ENCODE results near the gene SGSH. TPM values are rescaled to one million over a fixed set of nuclear protein-coding genes. Genes with fewer than 3 reads are reported as not detected.

Gene SGSH
- total and polyA plus RNA-seq, 4 donors: 6.5 to 37.3 (median 23.0) TPM

DNA sequence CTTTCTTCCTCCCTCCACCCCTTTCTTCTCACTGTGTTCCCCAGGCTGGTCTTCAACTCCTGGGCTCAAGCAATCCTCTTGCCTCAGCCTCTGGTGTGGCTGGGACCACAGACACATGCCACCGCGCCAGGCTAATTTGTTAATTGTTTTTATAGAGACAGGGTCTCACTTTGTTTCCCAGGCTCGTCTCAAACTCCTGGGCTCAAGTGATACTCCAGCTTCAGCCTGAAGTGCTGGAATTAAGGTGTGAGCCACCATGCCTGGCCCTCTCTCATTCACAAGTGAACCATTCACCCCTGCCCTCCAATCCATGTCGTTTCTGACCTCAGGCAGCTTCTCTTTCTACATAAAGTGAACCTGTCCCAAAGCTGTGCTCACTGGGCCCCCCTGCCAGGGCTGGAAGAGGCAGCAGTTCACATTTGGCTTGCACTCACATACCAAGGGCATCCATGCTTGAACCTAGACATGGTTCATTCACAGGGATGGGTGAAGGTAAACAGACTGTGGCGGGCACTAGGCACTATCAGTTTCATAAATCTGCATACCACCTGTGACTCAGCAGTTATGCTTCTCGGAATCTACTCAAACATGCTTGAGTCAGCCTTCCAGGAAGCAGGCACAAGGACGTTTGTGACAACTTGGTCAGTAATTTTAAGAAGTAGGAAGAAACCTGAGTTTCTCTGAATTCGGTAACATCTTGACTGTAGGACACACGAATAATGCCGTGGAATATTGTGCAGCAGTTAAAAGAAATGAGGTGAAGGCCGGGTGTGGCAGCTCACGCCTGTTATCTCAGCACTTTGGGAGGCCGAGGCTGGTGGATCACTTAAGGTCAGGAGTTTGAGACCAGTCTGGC, 34.5 kb upstream of the SGSH start:
- Histone ChIP-seq H3K27me3 (ENCODE audit: control insufficient read depth, insufficient read depth, low read length) (no peaks in the 10 kb centered on the region), H3K36me3 (ENCODE audit: control insufficient read depth, insufficient read depth, low read length) (peaks cover 43% of the 10 kb centered on the region), H3K4me3 (ENCODE audit: low read depth, low read length) (no peak overlapping the region), H3K27ac (ENCODE audit: low read depth, low read length) (no peak overlapping the region), H3K9me3 (ENCODE audit: control insufficient read depth, insufficient read depth, low read length) (no peaks in the 10 kb centered on the region), H3K4me1 (ENCODE audit: control insufficient read depth, insufficient read depth, low read length) (peaks cover 1% of the 10 kb centered on the region)
- no peak for DNase-seq (ENCODE audit: low read depth in 4 of 6, low spot score in 6 of 6)
- WGBS (ENCODE audit: insufficient coverage): 86% methylated on average over 10 of the region's 13 CpGs

- H3K36me3 ChIP-seq (ENCODE audit: control insufficient read depth, insufficient read depth, low read length): peaks cover 51% of the 10 kb centered on the region
- WGBS (ENCODE audit: insufficient coverage): 88% methylated on average over 20 of the region's 21 CpGs
- no peak overlapping the region for H3K27ac ChIP-seq (ENCODE audit: low read depth, low read length)
- no peaks in the 10 kb centered on the region for H3K27me3 ChIP-seq (ENCODE audit: control insufficient read depth, insufficient read depth, low read length)
- no peak overlapping the region for H3K4me3 ChIP-seq (ENCODE audit: low read depth, low read length)
- H3K4me1 ChIP-seq (ENCODE audit: control insufficient read depth, insufficient read depth, low read length): no peaks in the 10 kb centered on the region
- no peak for DNase-seq (ENCODE audit: low read depth in 4 of 6, low spot score in 6 of 6)
- H3K9me3 ChIP-seq (ENCODE audit: control insufficient read depth, insufficient read depth, low read length): no peaks in the 10 kb centered on the region
Measured at GRCh38 chr17:80253631-80254395, 33.7 kb upstream of the SGSH start.

DNA sequence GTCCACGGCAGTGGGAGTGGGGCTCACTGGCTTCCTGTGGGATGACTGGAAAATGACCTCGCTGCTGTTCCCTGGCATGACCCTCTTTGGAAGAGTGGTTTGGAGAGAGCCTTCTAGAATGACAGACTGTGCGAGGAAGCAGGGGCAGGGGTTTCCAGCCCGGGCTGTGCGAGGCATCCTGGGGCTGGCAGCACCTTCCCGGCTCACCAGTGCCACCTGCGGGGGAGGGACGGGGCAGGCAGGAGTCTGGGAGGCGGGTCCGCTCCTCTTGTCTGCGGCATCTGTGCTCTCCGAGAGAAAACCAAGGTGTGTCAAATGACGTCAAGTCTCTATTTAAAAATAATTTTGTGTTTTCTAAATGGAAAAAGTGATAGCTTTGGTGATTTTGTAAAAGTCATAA, 32.7 kb upstream of the SGSH start:
- peaks cover 61% of the 10 kb centered on the region for H3K36me3 ChIP-seq (ENCODE audit: control insufficient read depth, insufficient read depth, low read length)
- H3K4me1 ChIP-seq (ENCODE audit: control insufficient read depth, insufficient read depth, low read length): no peaks in the 10 kb centered on the region
- H3K27me3 ChIP-seq (ENCODE audit: control insufficient read depth, insufficient read depth, low read length): no peaks in the 10 kb centered on the region
- no peak overlapping the region for H3K4me3 ChIP-seq (ENCODE audit: low read depth, low read length)
- peak in 1 of 6 donors; percentile 43 for DNase-seq (ENCODE audit: low read depth in 4 of 6, low spot score in 6 of 6)
- no peaks in the 10 kb centered on the region for H3K9me3 ChIP-seq (ENCODE audit: control insufficient read depth, insufficient read depth, low read length)
- no peak overlapping the region for H3K27ac ChIP-seq (ENCODE audit: low read depth, low read length)
- 66% methylated on average over 12 of the region's 13 CpGs for WGBS (ENCODE audit: insufficient coverage)

DNA sequence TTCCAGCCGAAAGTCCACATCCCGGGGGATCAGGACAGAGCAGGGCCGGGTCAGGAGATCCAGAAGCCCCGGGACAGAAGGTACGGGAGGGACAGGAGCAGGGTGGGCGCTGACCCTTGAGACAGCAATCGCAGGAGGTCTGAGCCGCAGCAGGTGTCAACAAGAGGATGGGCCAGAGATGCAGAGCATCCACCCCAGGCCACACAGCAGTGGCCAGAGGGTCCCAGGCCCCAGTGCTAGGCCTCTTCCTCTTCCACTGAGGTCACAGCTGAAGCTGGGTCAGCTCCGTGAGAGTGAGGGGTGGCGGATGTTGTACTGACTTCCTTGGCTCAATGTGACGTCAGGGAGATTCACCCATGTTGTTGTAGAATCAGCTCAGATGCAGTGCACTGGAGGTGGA, 31.8 kb upstream of the SGSH start:
- no peaks in the 10 kb centered on the region for H3K4me1 ChIP-seq (ENCODE audit: control insufficient read depth, insufficient read depth, low read length)
- no peaks in the 10 kb centered on the region for H3K27me3 ChIP-seq (ENCODE audit: control insufficient read depth, insufficient read depth, low read length)
- no peak overlapping the region for H3K4me3 ChIP-seq (ENCODE audit: low read depth, low read length)
- 93% methylated on average over 11 of the region's 11 CpGs for WGBS (ENCODE audit: insufficient coverage)
- no peaks in the 10 kb centered on the region for H3K9me3 ChIP-seq (ENCODE audit: control insufficient read depth, insufficient read depth, low read length)
- no peak for DNase-seq (ENCODE audit: low read depth in 4 of 6, low spot score in 6 of 6)
- no peak overlapping the region for H3K27ac ChIP-seq (ENCODE audit: low read depth, low read length)
- H3K36me3 ChIP-seq (ENCODE audit: control insufficient read depth, insufficient read depth, low read length): peaks cover 68% of the 10 kb centered on the region

DNA sequence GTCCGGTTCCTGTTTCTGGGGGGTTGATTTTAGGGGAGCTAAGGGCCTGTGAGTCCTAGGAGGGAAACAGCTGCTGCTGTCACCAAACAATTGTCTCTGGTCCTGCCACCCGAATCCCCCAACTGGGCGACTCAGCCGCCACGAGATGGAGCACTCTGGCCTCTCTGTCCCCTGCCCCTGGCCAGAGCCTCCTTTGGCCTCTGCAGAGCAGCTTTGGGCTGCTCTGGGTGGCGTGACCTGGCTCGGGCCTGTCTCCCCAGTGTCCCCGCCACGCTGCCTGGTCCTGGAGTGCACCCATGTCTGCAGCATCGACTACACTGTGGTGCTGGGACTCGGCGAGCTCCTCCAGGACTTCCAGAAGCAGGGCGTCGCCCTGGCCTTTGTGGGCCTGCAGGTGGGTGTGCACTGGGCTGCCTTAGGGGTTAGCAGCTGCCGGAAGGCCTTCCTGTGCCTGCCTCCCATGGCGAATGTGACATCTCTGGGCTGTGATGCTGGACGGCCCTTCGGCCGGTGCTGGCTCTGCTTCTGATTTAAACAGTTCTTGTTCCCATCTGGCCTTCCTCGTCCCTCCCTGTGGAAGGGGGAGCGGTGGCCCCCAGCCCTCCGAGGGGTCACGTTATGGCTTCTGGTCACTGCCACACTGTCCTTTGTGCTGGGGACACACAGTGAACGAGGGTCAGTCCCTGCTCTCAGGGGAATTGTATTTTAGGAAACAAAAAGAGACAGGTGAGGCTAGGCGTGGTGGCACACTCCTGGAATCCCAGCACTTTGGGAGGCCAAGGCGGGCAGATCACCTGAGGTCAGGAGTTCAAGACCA, 29.0 kb upstream of the SGSH start:
- Histone ChIP-seq H3K36me3 (ENCODE audit: control insufficient read depth, insufficient read depth, low read length) (peaks cover 89% of the 10 kb centered on the region), H3K27ac (ENCODE audit: low read depth, low read length) (no peak overlapping the region), H3K4me1 (ENCODE audit: control insufficient read depth, insufficient read depth, low read length) (no peaks in the 10 kb centered on the region), H3K4me3 (ENCODE audit: low read depth, low read length) (no peak overlapping the region), H3K9me3 (ENCODE audit: control insufficient read depth, insufficient read depth, low read length) (no peaks in the 10 kb centered on the region), H3K27me3 (ENCODE audit: control insufficient read depth, insufficient read depth, low read length) (no peaks in the 10 kb centered on the region)
- no peak for DNase-seq (ENCODE audit: low read depth in 4 of 6, low spot score in 6 of 6)
- 88% methylated on average over 23 of the region's 26 CpGs for WGBS (ENCODE audit: insufficient coverage)

DNA sequence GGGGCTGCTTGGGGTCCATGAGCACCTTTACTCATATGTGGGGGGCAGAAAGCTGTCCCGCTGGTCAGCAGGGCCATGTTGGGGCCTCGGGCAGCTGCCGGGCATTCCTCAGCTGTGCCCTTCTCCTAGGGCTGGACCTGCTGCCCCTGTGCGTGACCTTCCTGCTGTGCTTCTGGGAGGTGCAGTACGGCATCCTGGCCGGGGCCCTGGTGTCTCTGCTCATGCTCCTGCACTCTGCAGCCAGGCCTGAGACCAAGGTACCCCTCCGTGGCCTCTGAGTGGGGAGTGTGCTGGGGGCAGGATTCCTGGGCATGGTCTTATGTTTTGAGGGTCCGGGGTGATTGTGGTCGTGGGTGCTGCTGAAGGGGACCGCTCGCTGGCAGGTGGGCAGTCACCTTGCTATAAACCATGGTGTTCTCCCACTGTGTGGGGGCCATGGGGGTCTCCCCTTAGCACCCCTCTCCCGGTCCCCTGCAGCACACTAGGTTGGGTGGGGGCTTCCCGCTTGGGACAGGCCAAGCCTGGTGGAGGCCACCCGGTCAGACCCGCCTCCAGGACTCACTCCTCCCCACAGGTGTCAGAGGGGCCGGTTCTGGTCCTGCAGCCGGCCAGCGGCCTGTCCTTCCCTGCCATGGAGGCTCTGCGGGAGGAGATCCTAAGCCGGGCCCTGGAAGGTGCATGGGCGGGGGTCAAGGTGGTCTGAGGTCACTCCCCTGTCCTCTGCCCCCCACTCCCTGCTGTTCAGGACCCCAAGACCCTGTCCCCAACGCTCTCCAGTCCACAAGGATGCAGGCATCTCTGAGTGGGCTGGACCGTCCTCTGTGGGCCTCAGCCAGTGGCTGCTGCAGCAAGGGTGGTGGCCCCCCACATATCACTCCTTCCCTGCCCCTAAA, 28.1 kb upstream of the SGSH start:
- Histone ChIP-seq H3K36me3 (ENCODE audit: control insufficient read depth, insufficient read depth, low read length) (peaks cover 91% of the 10 kb centered on the region), H3K4me3 (ENCODE audit: low read depth, low read length) (no peak overlapping the region), H3K4me1 (ENCODE audit: control insufficient read depth, insufficient read depth, low read length) (no peaks in the 10 kb centered on the region), H3K27me3 (ENCODE audit: control insufficient read depth, insufficient read depth, low read length) (no peaks in the 10 kb centered on the region), H3K9me3 (ENCODE audit: control insufficient read depth, insufficient read depth, low read length) (no peaks in the 10 kb centered on the region), H3K27ac (ENCODE audit: low read depth, low read length) (no peak overlapping the region)
- 95% methylated on average over 20 of the region's 23 CpGs for WGBS (ENCODE audit: insufficient coverage)
- DNase-seq (ENCODE audit: low read depth in 4 of 6, low spot score in 6 of 6): no peak

DNA sequence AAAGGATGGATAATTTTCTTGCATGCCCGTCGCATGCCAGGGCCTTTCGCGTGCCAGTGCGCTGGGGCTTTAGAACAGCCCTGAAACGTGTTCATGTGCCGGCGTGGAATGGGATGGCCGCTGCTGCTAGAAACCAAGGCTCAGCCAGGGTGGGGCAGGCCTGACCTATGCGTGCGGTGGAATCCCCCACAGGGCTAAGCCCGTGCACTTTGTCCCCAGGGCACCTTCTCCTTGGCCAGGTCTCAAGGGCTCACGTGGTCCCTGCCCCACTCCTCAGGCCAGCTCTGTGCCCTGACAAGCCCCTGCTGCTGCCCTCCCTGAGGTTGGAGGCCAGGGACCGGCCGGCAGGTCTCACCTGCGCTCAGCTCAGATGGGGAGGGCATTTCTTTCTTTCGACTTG, 27.4 kb upstream of the SGSH start:
- DNase-seq (ENCODE audit: low read depth in 4 of 6, low spot score in 6 of 6): no peak
- WGBS (ENCODE audit: insufficient coverage): 97% methylated on average over 17 of the region's 17 CpGs
- Histone ChIP-seq H3K27me3 (ENCODE audit: control insufficient read depth, insufficient read depth, low read length) (no peaks in the 10 kb centered on the region), H3K36me3 (ENCODE audit: control insufficient read depth, insufficient read depth, low read length) (peaks cover 92% of the 10 kb centered on the region), H3K9me3 (ENCODE audit: control insufficient read depth, insufficient read depth, low read length) (no peaks in the 10 kb centered on the region), H3K4me1 (ENCODE audit: control insufficient read depth, insufficient read depth, low read length) (no peaks in the 10 kb centered on the region), H3K27ac (ENCODE audit: low read depth, low read length) (no peak overlapping the region), H3K4me3 (ENCODE audit: low read depth, low read length) (no peak overlapping the region)

GRCh38 chr17:80246726-80247125, 26.6 kb upstream of the SGSH start:
- no peaks in the 10 kb centered on the region for H3K4me1 ChIP-seq (ENCODE audit: control insufficient read depth, insufficient read depth, low read length)
- no peak overlapping the region for H3K27ac ChIP-seq (ENCODE audit: low read depth, low read length)
- peaks cover 92% of the 10 kb centered on the region for H3K36me3 ChIP-seq (ENCODE audit: control insufficient read depth, insufficient read depth, low read length)
- H3K4me3 ChIP-seq (ENCODE audit: low read depth, low read length): no peak overlapping the region
- H3K27me3 ChIP-seq (ENCODE audit: control insufficient read depth, insufficient read depth, low read length): no peaks in the 10 kb centered on the region
- WGBS (ENCODE audit: insufficient coverage): 95% methylated on average over 4 of the region's 8 CpGs
- H3K9me3 ChIP-seq (ENCODE audit: control insufficient read depth, insufficient read depth, low read length): no peaks in the 10 kb centered on the region
- DNase-seq (ENCODE audit: low read depth in 4 of 6, low spot score in 6 of 6): no peak

DNA sequence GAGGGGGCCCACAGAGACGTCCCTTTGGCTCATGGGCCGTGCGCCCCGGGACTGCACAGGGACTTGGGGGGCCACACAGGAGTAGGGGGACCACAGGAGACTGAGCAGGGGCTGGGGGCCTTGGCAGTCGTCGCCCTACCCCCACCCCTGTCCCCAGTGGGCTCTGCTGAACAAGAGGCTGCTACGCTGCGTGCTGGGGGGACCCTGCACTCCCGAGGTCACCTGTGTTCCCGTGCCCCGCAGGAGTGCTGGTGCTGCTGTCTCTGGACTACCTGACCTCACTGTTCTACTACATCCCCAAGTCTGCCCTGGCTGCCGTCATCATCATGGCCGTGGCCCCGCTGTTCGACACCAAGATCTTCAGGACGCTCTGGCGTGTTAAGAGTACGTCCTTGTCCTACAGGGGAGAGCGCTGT, 26.1 kb upstream of the SGSH start:
- Histone ChIP-seq H3K27me3 (ENCODE audit: control insufficient read depth, insufficient read depth, low read length) (no peaks in the 10 kb centered on the region), H3K4me1 (ENCODE audit: control insufficient read depth, insufficient read depth, low read length) (no peaks in the 10 kb centered on the region), H3K9me3 (ENCODE audit: control insufficient read depth, insufficient read depth, low read length) (no peaks in the 10 kb centered on the region), H3K36me3 (ENCODE audit: control insufficient read depth, insufficient read depth, low read length) (peaks cover 92% of the 10 kb centered on the region), H3K27ac (ENCODE audit: low read depth, low read length) (no peak overlapping the region), H3K4me3 (ENCODE audit: low read depth, low read length) (no peak overlapping the region)
- no peak for DNase-seq (ENCODE audit: low read depth in 4 of 6, low spot score in 6 of 6)
- WGBS (ENCODE audit: insufficient coverage): 92% methylated on average over 14 of the region's 19 CpGs
